HG03460 (cell line): Measurements from ENCODE around the gene CX3CR1.
"Not testable (repeated sequence)": the region's sequence is repeated elsewhere in the genome, so short reads cannot be mapped to it uniquely, and the experiment has no call there.

Experiments used
- ATAC-seq: cut with Tn5 transposase; IDR thresholded peaks from one replicate; pipeline ENCODE4 v1.9.1; 2021; ENCODE audit not compliant: unreplicated experiment

Gene CX3CR1

GRCh38 chr3:39279745-39280517 lies at the start of gene CX3CR1:
TSS of gene CX3CR1 (minus strand) at chr3:39280036. CDS start at chr3:39266509, 13,527 bp downstream.
- no peak for ATAC-seq

- ATAC-seq = no peak
Measured at GRCh38 chr3:39329493-39329892, 49.7 kb upstream of the CX3CR1 start, which contains the start of gene CCR8. TSS of gene CCR8 (plus strand) at chr3:39329709. CDS start at chr3:39332332, 2,623 bp downstream.

- ATAC-seq = peak; percentile 62
Measured at GRCh38 chr3:39327746-39328349, 48.0 kb upstream of the CX3CR1 start.

GRCh38 chr3:39327053-39327745 lies 47.4 kb upstream of the CX3CR1 start:
- ATAC-seq = peak; percentile 19

DNA sequence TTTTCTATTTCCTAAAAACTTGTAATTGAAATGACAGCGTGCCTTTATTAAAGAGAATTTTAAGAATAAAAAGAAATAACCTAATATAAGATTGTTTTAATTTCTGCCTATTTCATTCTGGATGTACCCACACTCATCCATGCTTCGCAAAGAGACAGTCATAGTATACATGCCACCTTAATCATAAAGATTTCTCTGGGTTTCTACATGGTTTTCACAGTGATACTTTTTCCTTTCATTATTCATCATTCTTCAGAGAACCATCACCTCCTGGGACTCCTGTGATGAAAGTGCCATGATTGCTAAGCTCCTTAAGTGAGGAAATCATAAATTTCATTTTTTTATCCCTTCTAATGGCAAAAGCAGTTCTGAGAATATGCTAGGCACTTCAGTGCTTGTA lies 45.4 kb upstream of the CX3CR1 start:
- ATAC-seq = no peak

DNA sequence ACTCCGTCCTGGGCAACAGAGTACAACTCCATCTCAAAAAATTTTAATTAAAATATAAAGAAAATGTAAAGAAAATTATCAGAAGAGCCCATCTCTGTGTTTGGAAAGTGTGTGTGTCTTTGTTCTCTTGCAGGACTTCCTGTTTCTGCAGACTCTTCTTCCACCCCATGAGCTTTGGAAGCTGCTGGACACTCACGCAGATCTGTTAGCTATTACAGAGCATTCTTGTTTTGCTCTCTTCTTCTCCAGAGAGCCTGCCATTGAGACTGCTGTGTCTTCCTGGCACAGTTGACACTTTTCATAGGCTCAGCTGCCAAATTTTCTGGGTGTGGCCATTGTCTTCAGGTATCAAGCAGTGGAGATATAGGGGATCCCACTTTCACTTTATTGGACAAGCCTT lies 43.7 kb upstream of the CX3CR1 start:
- no peak for ATAC-seq

GRCh38 chr3:39322936-39323335 lies 43.1 kb upstream of the CX3CR1 start:
- ATAC-seq = no peak

- ATAC-seq = not testable (repeated sequence)
Measured at GRCh38 chr3:39322209-39322715, 42.4 kb upstream of the CX3CR1 start.

DNA sequence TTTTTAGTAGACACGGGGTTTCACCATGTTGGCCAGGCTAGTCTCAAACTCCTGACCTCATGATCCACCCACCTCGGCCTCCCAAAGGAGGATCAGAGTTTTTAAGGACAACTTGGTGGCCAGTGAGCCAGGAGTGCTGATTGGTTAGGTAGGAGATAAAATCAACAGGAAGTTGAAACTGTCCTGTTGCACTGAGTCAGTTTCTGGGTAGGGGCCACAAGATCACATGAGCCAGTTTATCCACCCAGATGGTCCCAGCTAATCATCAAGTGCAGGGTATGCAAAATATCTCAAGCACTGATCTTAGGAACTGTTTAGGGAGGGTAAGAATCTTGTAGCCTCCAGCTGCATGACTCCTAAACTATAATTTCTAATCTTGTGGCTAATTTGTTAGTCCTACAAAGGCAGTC lies 41.7 kb upstream of the CX3CR1 start:
- ATAC-seq = not testable (repeated sequence)

- no peak for ATAC-seq
Measured at GRCh38 chr3:39319249-39319648, 39.4 kb upstream of the CX3CR1 start.

DNA sequence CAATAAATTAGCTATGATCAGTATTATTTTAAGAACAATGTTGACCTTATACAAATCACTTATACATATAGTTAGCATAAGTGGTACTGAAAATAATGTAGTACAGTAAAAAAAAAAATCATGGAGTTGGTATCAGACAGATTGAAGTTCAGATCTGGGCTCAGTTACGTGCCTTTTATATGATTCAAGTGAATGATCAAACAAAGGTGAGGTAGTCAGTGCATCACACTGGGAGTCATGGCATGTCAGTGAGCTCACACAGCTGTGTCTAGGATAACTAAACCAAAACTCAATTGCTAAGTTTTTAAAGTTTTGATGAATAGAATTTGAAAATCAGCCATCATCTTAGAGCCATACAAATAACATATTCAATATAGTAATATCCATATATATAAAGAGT lies 38.5 kb upstream of the CX3CR1 start:
- ATAC-seq = no peak

DNA sequence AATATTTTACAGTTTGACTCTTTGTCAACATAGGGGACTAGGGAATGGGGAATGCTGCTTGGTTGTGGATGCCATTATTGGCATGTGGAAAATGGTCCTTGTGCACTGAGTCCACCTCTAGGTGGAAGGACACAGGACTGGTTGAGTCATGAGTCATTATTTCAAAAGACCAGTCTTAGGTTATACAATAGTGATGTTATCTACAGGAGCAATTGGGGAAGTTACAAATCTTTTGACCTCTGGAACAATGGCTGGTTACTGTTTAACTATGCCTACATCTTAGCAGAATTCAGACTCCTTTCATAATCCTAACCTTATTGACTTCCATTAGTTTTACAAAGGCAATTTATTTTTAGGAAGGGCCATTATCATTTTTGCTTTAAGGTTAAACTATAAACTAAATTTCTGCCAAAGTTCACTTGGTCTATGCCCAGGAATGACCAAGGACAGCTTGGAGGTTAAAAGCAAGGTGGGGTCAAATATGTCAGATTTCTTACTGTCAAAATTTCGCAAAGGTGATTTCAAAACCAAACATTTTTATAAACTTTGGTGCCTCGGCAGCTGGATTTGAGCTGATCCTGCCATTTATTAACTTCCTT lies 37.8 kb upstream of the CX3CR1 start:
- no peak for ATAC-seq

DNA sequence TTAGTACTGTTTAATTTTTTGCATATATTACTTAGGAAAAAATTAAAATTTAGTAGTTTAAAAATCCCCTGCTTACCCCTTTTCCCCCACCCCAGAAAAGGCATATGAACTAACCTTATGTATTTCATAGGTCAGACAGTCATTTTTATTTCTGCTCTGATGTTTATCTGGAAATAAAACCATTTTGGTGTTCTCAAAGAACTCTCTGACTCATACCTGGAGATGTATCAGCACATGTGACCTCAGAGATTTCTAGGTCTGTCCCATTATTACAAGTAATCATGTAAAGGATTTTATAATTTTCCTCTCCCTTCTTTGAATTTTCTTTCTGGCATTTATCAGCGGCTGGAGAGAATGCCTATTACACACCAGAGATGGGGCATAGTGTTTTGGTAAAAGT lies 35.6 kb upstream of the CX3CR1 start:
- ATAC-seq = no peak

DNA sequence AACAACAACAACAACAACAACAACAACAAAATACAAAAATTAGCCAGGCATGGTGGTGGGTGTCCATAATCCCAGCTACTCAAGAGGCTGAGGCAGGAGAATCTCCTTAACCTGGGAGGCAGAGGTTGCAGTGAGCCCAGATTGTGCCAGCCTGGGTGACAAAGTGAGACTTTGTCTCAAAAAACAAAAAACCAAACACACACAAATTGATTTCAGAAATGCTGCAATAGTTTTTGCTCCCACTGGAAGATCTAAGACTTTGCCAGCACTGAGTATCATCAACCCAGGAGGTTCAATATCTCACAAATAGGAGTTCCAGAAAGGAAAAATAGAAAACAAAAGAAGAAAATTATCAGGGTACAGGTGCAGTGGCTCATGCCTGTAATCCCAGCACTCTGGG lies 33.5 kb upstream of the CX3CR1 start:
- no peak for ATAC-seq

DNA sequence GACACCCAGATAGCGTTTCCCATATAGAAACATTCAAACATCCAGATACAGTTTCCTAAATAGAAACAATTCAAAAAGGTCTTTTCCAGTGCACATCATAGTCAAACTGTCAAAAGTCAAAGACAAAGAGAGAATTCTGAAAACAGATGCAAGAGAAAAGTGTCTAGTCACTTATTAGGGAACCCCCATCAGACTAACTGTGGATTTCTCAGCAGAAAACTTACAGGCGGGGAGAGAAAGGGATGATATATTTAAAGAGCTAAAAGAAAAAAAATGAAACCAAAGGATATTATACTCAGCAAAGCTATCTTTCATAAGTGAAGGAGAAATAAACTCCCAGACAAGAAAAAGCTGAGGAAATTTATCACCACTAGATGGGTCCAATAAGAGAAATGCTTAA lies 22.3 kb upstream of the CX3CR1 start:
- ATAC-seq = no peak

- no peak for ATAC-seq
Measured at GRCh38 chr3:39299279-39299678, 19.4 kb upstream of the CX3CR1 start.

DNA sequence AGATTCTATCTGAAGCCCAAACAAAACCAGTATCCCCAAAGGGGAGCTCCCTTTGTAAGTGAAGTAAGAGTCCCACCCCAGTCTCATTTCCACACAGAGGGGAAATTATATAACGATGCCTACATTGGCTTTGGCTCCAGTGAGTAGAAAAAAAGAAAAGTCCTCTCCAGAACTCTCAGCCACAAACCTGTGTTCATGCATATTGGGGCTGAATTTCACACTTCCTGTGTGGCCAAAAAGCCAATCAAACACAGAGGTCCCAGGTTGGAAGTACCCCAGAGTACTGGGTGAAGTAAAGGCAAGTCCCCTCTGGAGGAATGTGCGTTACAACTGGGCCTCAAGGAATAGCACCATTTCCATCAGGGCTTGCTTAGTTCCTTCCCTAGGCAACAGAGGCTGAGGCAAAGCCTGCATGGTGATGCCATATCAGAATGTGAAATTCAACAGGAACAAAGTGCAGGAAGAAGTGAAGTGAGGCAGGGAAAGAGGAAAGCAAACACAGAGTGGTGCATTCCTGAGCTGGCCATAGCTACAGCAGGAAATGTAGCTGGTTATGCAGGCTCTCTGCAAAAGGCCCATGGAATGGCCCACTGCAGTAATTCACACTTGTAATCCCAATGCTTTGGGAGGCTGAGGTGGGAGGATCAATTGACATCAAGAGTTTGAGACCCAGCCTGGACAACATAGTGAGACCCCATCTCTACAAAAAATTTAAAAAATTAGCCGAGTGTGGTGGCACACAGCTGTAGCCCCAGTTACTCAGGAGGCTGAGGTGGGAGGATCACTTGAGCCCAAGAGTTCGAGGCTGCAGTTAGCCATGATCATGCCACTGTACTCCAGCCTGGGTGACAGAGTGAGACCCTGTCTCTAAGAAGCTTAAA lies 16.6 kb upstream of the CX3CR1 start:
- ATAC-seq = no peak

DNA sequence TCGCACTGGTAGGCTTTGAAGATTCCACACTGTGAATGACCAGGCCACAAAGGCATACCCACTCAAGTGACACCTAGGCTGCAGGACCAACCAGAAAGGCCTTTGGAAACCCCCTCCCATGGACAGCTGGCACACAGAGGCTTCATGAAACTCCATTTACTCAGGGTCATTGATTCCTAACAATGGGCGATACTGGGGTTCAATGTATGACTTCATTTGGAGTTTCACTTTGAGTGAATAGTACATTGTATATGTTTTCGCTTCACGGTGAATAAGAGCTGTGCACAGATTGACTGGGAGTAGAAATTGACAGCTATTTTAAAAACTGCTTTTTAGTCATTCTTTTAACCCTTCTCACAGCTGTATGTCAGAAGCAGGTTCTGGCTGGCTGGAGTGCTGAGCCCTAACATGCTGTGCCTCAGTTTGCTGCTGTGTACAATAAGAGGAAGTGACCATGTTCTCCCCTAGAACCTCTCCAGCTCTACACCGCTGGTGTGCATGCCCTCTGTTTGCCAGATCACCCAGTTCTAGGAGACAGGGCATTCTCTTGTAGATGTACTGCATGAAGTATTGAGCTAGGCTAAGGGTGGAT lies 15.4 kb upstream of the CX3CR1 start:
- peak; percentile 81 for ATAC-seq

GRCh38 chr3:39294446-39295183 lies 14.8 kb upstream of the CX3CR1 start:
- ATAC-seq = no peak
